A673 (cell line): Measurements from ENCODE around the gene TAX1BP1. TPM values are rescaled to one million over a fixed set of nuclear protein-coding genes. Genes with fewer than 3 reads are reported as not detected.

ENCODE experiments used
- BruUV-seq: library from RNA; stranded (reverse); fragments of 400-500 nt; replicated peaks from 2 replicates; lab custom pipeline; 2021; lab: Mats Ljungman, UMichigan
- CTCF ChIA-PET: fragments of 300-600 bp; sonication (Branson Sonifier 250); formaldehyde crosslinking; loops from one replicate; lab custom pipeline; 2022; ENCODE audit warnings: antibody characterized with exemption; lab: Charles Lee
- POLR2A ChIA-PET: fragments of 300-600 bp; sonication (Branson Sonifier 250); formaldehyde crosslinking; loops from one replicate; lab custom pipeline; 2022; ENCODE audit warnings: antibody characterized with exemption; ENCODE audit not compliant: low non-redundant PET; lab: Charles Lee
- DNase-seq: peaks from one replicate; pipeline ENCODE4 v3.0.0-alpha.2; 2015; ENCODE audit warnings: low spot score
- H3K27ac ChIP-seq: fragments of 200-600 bp; sonication (generic); 2 replicates; pipeline ENCODE4 v1.5.1; 2016; ENCODE audit warnings: mixed run types, low read depth, mild to moderate bottlenecking, mixed read lengths, antibody characterized with exemption, low read length; ENCODE audit not compliant: poor library complexity, severe bottlenecking
- H3K27me3 ChIP-seq: fragments of 200-600 bp; sonication (generic); replicated peaks from 2 replicates; pipeline ENCODE4 v1.6.1; 2017; ENCODE audit warnings: mixed run types, low read depth, mild to moderate bottlenecking, mixed read lengths, antibody characterized with exemption, low read length; ENCODE audit not compliant: insufficient read depth, poor library complexity
- H3K36me3 ChIP-seq: fragments of 200-600 bp; sonication (generic); 2 replicates; pipeline ENCODE4 v1.6.1; 2016; ENCODE audit warnings: mixed run types, mild to moderate bottlenecking, mixed read lengths, antibody characterized with exemption, low read length; ENCODE audit not compliant: insufficient read depth, poor library complexity, severe bottlenecking
- H3K4me1 ChIP-seq: fragments of 200-600 bp; sonication (generic); 2 replicates; pipeline ENCODE4 v1.6.1; 2017; ENCODE audit warnings: mixed run types, mild to moderate bottlenecking, mixed read lengths, antibody characterized with exemption, low read length; ENCODE audit not compliant: insufficient read depth, poor library complexity, severe bottlenecking
- H3K4me3 ChIP-seq: fragments of 200-600 bp; sonication (generic); 2 replicates; pipeline ENCODE4 v1.5.1; 2016; ENCODE audit warnings: low read depth, mixed run types, mild to moderate bottlenecking, mixed read lengths, low read length; ENCODE audit not compliant: poor library complexity, severe bottlenecking
- H3K9me3 ChIP-seq: fragments of 200-600 bp; sonication (generic); 2 replicates; pipeline ENCODE4 v1.6.1; 2016; ENCODE audit warnings: mixed run types, low read depth, mild to moderate bottlenecking, mixed read lengths, antibody characterized with exemption, low read length; ENCODE audit not compliant: poor library complexity, severe bottlenecking
- EZH2 ChIP-seq: fragments of 200-600 bp; sonication (generic); IDR thresholded peaks from 2 replicates; pipeline ENCODE4 v1.6.1; 2017; ENCODE audit warnings: borderline replicate concordance, low read depth, mild to moderate bottlenecking, mixed read lengths, antibody characterized with exemption, low read length; ENCODE audit not compliant: poor library complexity, severe bottlenecking
- intact Hi-C: fragments of 100-400 bp; cut with micrococcal nuclease; formaldehyde crosslinking; loops from one replicate; pipeline ENCODE4 v1.10.0; 2022; ENCODE audit not compliant: unreplicated experiment
- total RNA-seq: library from RNA; stranded (reverse); gene quantifications from 2 replicates; pipeline ENCODE4 v1.2.3, GENCODE V29; 2021
- TF ChIP-seq, protein P1 (sequence below): fragments of 300-800, 200-600 bp; sonication (generic); conservative IDR thresholded peaks from 2 replicates; pipeline ENCODE4 v1.5.1; 2017; ENCODE audit warnings: low read depth, mild to moderate bottlenecking, antibody characterized with exemption, low read length, moderate library complexity, mixed read lengths

The TAX1BP1 gene
- total RNA-seq, 1 experiment from 2014 or later, result 54.0 TPM

GRCh38 chr7:27872356-27873275, 132.7 kb downstream of the TAX1BP1 start:
- Histone ChIP-seq H3K4me3 (no peak overlapping the region), H3K27me3 (no peaks in the 10 kb centered on the region), H3K9me3 (no peaks in the 10 kb centered on the region), H3K4me1 (peaks cover 6% of the 10 kb centered on the region), H3K36me3 (no peaks in the 10 kb centered on the region), H3K27ac (no peak overlapping the region)
- POLR2A ChIA-PET, result no interaction called here
- CTCF ChIA-PET, result no interaction called here
- no peak for TF ChIP-seq EZH2
- TF ChIP-seq, protein P1, sequence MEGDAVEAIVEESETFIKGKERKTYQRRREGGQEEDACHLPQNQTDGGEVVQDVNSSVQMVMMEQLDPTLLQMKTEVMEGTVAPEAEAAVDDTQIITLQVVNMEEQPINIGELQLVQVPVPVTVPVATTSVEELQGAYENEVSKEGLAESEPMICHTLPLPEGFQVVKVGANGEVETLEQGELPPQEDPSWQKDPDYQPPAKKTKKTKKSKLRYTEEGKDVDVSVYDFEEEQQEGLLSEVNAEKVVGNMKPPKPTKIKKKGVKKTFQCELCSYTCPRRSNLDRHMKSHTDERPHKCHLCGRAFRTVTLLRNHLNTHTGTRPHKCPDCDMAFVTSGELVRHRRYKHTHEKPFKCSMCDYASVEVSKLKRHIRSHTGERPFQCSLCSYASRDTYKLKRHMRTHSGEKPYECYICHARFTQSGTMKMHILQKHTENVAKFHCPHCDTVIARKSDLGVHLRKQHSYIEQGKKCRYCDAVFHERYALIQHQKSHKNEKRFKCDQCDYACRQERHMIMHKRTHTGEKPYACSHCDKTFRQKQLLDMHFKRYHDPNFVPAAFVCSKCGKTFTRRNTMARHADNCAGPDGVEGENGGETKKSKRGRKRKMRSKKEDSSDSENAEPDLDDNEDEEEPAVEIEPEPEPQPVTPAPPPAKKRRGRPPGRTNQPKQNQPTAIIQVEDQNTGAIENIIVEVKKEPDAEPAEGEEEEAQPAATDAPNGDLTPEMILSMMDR, result no peak
- BruUV-seq, result no TSS peak
- intact Hi-C loops, result no loop called here
- DNase-seq, result no peak

DNA sequence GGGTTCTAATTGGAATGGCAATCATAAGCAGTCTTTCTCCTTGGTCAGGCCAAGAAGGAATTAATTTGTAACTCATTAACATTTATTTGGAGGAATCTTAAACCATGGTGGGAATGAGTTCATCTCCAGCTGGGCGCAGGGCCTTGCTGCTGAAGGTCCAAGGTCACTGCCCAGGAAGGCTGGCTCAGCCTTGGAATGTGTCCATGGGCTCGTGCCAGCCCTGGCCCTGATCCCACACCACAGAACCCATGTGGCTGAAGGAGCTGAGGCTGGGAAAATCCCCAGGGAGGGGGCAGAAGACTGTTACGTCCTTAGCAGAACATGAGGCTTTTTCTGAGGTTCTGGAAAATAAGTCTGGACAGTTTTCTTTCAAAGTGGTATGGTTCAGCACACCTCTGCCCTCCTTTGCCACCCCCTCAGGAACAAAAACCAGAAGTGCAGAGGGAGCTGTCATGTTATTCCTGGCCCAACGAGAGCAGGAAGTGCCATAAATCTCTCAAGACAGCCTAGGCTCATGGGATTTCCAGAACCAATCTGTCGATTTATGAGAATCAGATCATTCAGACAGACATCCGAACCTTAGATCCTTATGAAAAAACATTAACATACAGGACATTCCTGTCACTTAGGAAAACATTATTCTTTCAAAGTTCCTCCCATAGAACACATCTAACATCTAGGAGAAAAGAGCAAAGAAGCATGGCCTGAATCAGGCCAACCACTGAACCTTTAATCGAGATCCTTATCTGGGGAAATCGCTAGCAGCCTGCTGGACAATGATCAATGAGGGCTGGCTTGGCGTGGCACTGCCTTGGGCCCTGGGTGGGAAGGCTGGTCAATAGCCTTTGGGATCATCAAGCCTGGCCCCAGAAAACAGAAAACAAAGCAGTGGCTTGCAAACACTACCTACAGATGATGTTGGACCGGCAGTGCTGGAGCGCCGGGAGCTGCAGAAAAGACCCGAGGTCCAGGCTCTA, 134.3 kb downstream of the TAX1BP1 start:
- ChIA-PET CTCF (no interaction called here), POLR2A (no interaction called here)
- no TSS peak for BruUV-seq
- no peak overlapping the region for H3K27ac ChIP-seq
- no peaks in the 10 kb centered on the region for H3K36me3 ChIP-seq
- H3K9me3 ChIP-seq, result no peaks in the 10 kb centered on the region
- no peaks in the 10 kb centered on the region for H3K27me3 ChIP-seq
- intact Hi-C loops, result no loop called here
- H3K4me3 ChIP-seq, result no peak overlapping the region
- peaks cover 6% of the 10 kb centered on the region for H3K4me1 ChIP-seq
- DNase-seq, result no peak
- TF ChIP-seq, protein P1, result no peak
- TF ChIP-seq EZH2, result no peak

GRCh38 chr7:27875061-27875460, 135.1 kb downstream of the TAX1BP1 start:
- H3K4me1 ChIP-seq, result peaks cover 6% of the 10 kb centered on the region
- no peaks in the 10 kb centered on the region for H3K9me3 ChIP-seq
- H3K27me3 ChIP-seq, result no peaks in the 10 kb centered on the region
- no peak for DNase-seq
- H3K27ac ChIP-seq, result no peak overlapping the region
- H3K4me3 ChIP-seq, result no peak overlapping the region
- BruUV-seq, result no TSS peak
- no peak for TF ChIP-seq EZH2
- TF ChIP-seq, protein P1, result no peak
- no peaks in the 10 kb centered on the region for H3K36me3 ChIP-seq
- ChIA-PET CTCF (no interaction called here), POLR2A (no interaction called here)
- intact Hi-C loops, result no loop called here
